ENCODE data around the gene TRDN. TPM values are rescaled to one million over a fixed set of nuclear protein-coding genes. Genes with fewer than 3 reads are reported as not detected.

The TRDN gene
- total RNA-seq, 5 donors from 2014 or later (not counting 1 experiment from before 2014, with no cell fraction given) = not detected

- no peaks in the 10 kb centered on the region for H3K4me1 Mint-ChIP-seq
- CTCF ChIA-PET = interaction anchor here in 1 of 2 donors (0.7 kb wide), 1 partner anchor 677 kb away, joined by 3 read pairs; no protein-coding TSS in a partner anchor
- H3K9me3 Mint-ChIP-seq = peaks cover 0 to 10% (median 0%) of the 10 kb centered on the region in 3 donors
- Histone ChIP-seq H3K9me3 (no peaks in the 10 kb centered on the region), H3K4me3 (ENCODE audit: control insufficient read depth in 1 of 2, extremely low read depth in 1 of 2, low read length in 1 of 2) (no peak overlapping the region), H3K36me3 (ENCODE audit: control insufficient read depth in 2 of 2, extremely low read depth in 1 of 2, insufficient read depth in 1 of 2, low read length in 1 of 2) (no peaks in the 10 kb centered on the region), H3K27me3 (replicated peaks in 1 of 2; ENCODE audit: control insufficient read depth in 2 of 2, extremely low read depth in 1 of 2, insufficient read depth in 2 of 2, low read length in 1 of 2) (no peaks in the 10 kb centered on the region), H3K27ac (ENCODE audit: low read length) (no peak overlapping the region), H3K4me1 (ENCODE audit: control insufficient read depth in 1 of 2, extremely low read depth in 1 of 2, insufficient read depth in 2 of 2, low read length in 2 of 2) (no peaks in the 10 kb centered on the region)
- no peaks in the 10 kb centered on the region for H3K36me3 Mint-ChIP-seq
- H3K27ac Mint-ChIP-seq = no peak overlapping the region
- WGBS (ENCODE audit: insufficient coverage) = no CpG with 5 or more reads among the region's 7 CpGs
- DNase-seq (no peak), ATAC-seq (replicated peaks in 1 of 4) (no peak)
- H3K4me3 Mint-ChIP-seq = no peak overlapping the region
- no peaks in the 10 kb centered on the region for H3K27me3 Mint-ChIP-seq
- POLR2A ChIA-PET = no interaction called here
Measured at GRCh38 chr6:123207967-123208510, 428.7 kb downstream of the TRDN start.

GRCh38 chr6:123203928-123204327 is 432.8 kb downstream of the TRDN start:
- Histone ChIP-seq H3K4me1 (ENCODE audit: control insufficient read depth in 1 of 2, extremely low read depth in 1 of 2, insufficient read depth in 2 of 2, low read length in 2 of 2) (no peaks in the 10 kb centered on the region), H3K9me3 (no peaks in the 10 kb centered on the region), H3K27ac (ENCODE audit: low read length) (no peak overlapping the region), H3K27me3 (replicated peaks in 1 of 2; ENCODE audit: control insufficient read depth in 2 of 2, extremely low read depth in 1 of 2, insufficient read depth in 2 of 2, low read length in 1 of 2) (no peaks in the 10 kb centered on the region), H3K36me3 (ENCODE audit: control insufficient read depth in 2 of 2, extremely low read depth in 1 of 2, insufficient read depth in 1 of 2, low read length in 1 of 2) (no peaks in the 10 kb centered on the region), H3K4me3 (ENCODE audit: control insufficient read depth in 1 of 2, extremely low read depth in 1 of 2, low read length in 1 of 2) (no peak overlapping the region)
- H3K27me3 Mint-ChIP-seq = no peaks in the 10 kb centered on the region
- no CpG with 5 or more reads among the region's 1 CpG for WGBS (ENCODE audit: insufficient coverage)
- no peak overlapping the region for H3K4me3 Mint-ChIP-seq
- peaks cover 0 to 17% (median 14%) of the 10 kb centered on the region in 3 donors for H3K9me3 Mint-ChIP-seq
- H3K4me1 Mint-ChIP-seq = no peaks in the 10 kb centered on the region
- no peak for DNase-seq
- no peak overlapping the region for H3K27ac Mint-ChIP-seq
- H3K36me3 Mint-ChIP-seq = no peaks in the 10 kb centered on the region
- CTCF ChIA-PET = no interaction called here
- POLR2A ChIA-PET = no interaction called here
- ATAC-seq (replicated peaks in 1 of 4) = no peak

GRCh38 chr6:123201869-123202372 is 434.8 kb downstream of the TRDN start:
- Histone ChIP-seq H3K27me3 (replicated peaks in 1 of 2; ENCODE audit: control insufficient read depth in 2 of 2, extremely low read depth in 1 of 2, insufficient read depth in 2 of 2, low read length in 1 of 2) (no peaks in the 10 kb centered on the region), H3K9me3 (no peaks in the 10 kb centered on the region), H3K4me3 (ENCODE audit: control insufficient read depth in 1 of 2, extremely low read depth in 1 of 2, low read length in 1 of 2) (no peak overlapping the region), H3K36me3 (ENCODE audit: control insufficient read depth in 2 of 2, extremely low read depth in 1 of 2, insufficient read depth in 1 of 2, low read length in 1 of 2) (no peaks in the 10 kb centered on the region), H3K27ac (ENCODE audit: low read length) (no peak overlapping the region), H3K4me1 (ENCODE audit: control insufficient read depth in 1 of 2, extremely low read depth in 1 of 2, insufficient read depth in 2 of 2, low read length in 2 of 2) (no peaks in the 10 kb centered on the region)
- Mint-ChIP-seq H3K4me1 (no peaks in the 10 kb centered on the region), H3K9me3 (peaks cover 1 to 18% (median 15%) of the 10 kb centered on the region in 3 donors), H3K4me3 (no peak overlapping the region), H3K36me3 (no peaks in the 10 kb centered on the region), H3K27ac (no peak overlapping the region), H3K27me3 (no peaks in the 10 kb centered on the region)
- no peak for DNase-seq
- ATAC-seq (replicated peaks in 1 of 4) = peak in 1 of 4 experiments; percentile 27
- 94% methylated on average over 11 of the region's 18 CpGs for WGBS (ENCODE audit: insufficient coverage)
- CTCF ChIA-PET = no interaction called here
- POLR2A ChIA-PET = no interaction called here

GRCh38 chr6:123193298-123193697 is 443.5 kb downstream of the TRDN start:
- no peak overlapping the region for H3K27ac ChIP-seq (ENCODE audit: low read length)
- H3K4me3 ChIP-seq (ENCODE audit: control insufficient read depth in 1 of 2, extremely low read depth in 1 of 2, low read length in 1 of 2) = no peak overlapping the region
- Mint-ChIP-seq H3K4me3 (no peak overlapping the region), H3K27me3 (no peaks in the 10 kb centered on the region), H3K27ac (no peak overlapping the region), H3K36me3 (no peaks in the 10 kb centered on the region), H3K4me1 (no peaks in the 10 kb centered on the region), H3K9me3 (peaks cover 0 to 11% (median 5%) of the 10 kb centered on the region in 3 donors)
- DNase-seq (no peak), ATAC-seq (replicated peaks in 1 of 4) (no peak)
- H3K27me3 ChIP-seq (replicated peaks in 1 of 2; ENCODE audit: control insufficient read depth in 2 of 2, extremely low read depth in 1 of 2, insufficient read depth in 2 of 2, low read length in 1 of 2) = no peaks in the 10 kb centered on the region
- no peaks in the 10 kb centered on the region for H3K36me3 ChIP-seq (ENCODE audit: control insufficient read depth in 2 of 2, extremely low read depth in 1 of 2, insufficient read depth in 1 of 2, low read length in 1 of 2)
- ChIA-PET POLR2A (no interaction called here), CTCF (no interaction called here)
- H3K4me1 ChIP-seq (ENCODE audit: control insufficient read depth in 1 of 2, extremely low read depth in 1 of 2, insufficient read depth in 2 of 2, low read length in 2 of 2) = no peaks in the 10 kb centered on the region
- H3K9me3 ChIP-seq = no peaks in the 10 kb centered on the region

DNA sequence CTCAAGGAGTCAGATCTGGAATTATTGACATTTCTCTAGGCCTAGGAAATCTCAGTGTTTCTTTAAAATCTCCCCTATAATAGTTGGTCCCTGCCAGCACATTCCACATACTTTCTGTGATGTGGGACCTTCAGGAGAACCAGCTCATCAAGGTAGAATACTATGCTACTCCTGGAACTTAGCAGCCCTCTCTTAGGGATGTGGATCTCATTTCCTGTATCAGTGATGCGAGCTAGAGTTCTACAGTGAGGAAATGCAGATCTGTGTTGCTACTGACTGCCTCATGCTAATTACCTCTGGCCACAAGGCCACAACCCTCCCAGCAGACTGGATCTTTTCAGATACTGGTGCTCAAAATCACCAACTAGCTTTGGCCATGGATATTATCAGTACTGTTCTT is 446.9 kb downstream of the TRDN start:
- no peaks in the 10 kb centered on the region for H3K36me3 Mint-ChIP-seq

GRCh38 chr6:123182998-123183397 is 453.8 kb downstream of the TRDN start:
- Mint-ChIP-seq H3K27me3 (no peaks in the 10 kb centered on the region), H3K9me3 (peaks cover 7 to 31% (median 26%) of the 10 kb centered on the region in 3 donors), H3K27ac (no peak overlapping the region), H3K4me3 (no peak overlapping the region), H3K36me3 (no peaks in the 10 kb centered on the region), H3K4me1 (no peaks in the 10 kb centered on the region)
- Histone ChIP-seq H3K36me3 (ENCODE audit: control insufficient read depth in 2 of 2, extremely low read depth in 1 of 2, insufficient read depth in 1 of 2, low read length in 1 of 2) (no peaks in the 10 kb centered on the region), H3K4me1 (ENCODE audit: control insufficient read depth in 1 of 2, extremely low read depth in 1 of 2, insufficient read depth in 2 of 2, low read length in 2 of 2) (no peaks in the 10 kb centered on the region), H3K4me3 (ENCODE audit: control insufficient read depth in 1 of 2, extremely low read depth in 1 of 2, low read length in 1 of 2) (no peak overlapping the region), H3K27ac (ENCODE audit: low read length) (no peak overlapping the region), H3K27me3 (replicated peaks in 1 of 2; ENCODE audit: control insufficient read depth in 2 of 2, extremely low read depth in 1 of 2, insufficient read depth in 2 of 2, low read length in 1 of 2) (no peaks in the 10 kb centered on the region), H3K9me3 (no peaks in the 10 kb centered on the region)
- POLR2A ChIA-PET = no interaction called here
- no peak for DNase-seq
- 96% methylated on average over 7 of the region's 7 CpGs for WGBS (ENCODE audit: insufficient coverage)
- CTCF ChIA-PET = no interaction called here
- no peak for ATAC-seq (replicated peaks in 1 of 4)

More for the DNA sequence above, 446.9 kb downstream of the TRDN start:
- no peaks in the 10 kb centered on the region for H3K4me1 ChIP-seq (ENCODE audit: control insufficient read depth in 1 of 2, extremely low read depth in 1 of 2, insufficient read depth in 2 of 2, low read length in 2 of 2)
- no peak for ATAC-seq (replicated peaks in 1 of 4)
- Mint-ChIP-seq H3K9me3 (peaks cover 7 to 19% (median 18%) of the 10 kb centered on the region in 3 donors), H3K27me3 (no peaks in the 10 kb centered on the region), H3K4me3 (no peak overlapping the region), H3K27ac (no peak overlapping the region), H3K4me1 (no peaks in the 10 kb centered on the region)
- no peak overlapping the region for H3K27ac ChIP-seq (ENCODE audit: low read length)
- H3K27me3 ChIP-seq (replicated peaks in 1 of 2; ENCODE audit: control insufficient read depth in 2 of 2, extremely low read depth in 1 of 2, insufficient read depth in 2 of 2, low read length in 1 of 2) = no peaks in the 10 kb centered on the region
- no peak for DNase-seq
- H3K9me3 ChIP-seq = no peaks in the 10 kb centered on the region
- ChIA-PET CTCF (interaction anchor here in 1 of 2 donors (0.5 kb wide), 1 partner anchor 468 kb away, joined by 3 read pairs; no protein-coding TSS in a partner anchor), POLR2A (no interaction called here)
- H3K36me3 ChIP-seq (ENCODE audit: control insufficient read depth in 2 of 2, extremely low read depth in 1 of 2, insufficient read depth in 1 of 2, low read length in 1 of 2) = no peaks in the 10 kb centered on the region
- no CpG with 5 or more reads among the region's 1 CpG for WGBS (ENCODE audit: insufficient coverage)
- no peak overlapping the region for H3K4me3 ChIP-seq (ENCODE audit: control insufficient read depth in 1 of 2, extremely low read depth in 1 of 2, low read length in 1 of 2)

DNA sequence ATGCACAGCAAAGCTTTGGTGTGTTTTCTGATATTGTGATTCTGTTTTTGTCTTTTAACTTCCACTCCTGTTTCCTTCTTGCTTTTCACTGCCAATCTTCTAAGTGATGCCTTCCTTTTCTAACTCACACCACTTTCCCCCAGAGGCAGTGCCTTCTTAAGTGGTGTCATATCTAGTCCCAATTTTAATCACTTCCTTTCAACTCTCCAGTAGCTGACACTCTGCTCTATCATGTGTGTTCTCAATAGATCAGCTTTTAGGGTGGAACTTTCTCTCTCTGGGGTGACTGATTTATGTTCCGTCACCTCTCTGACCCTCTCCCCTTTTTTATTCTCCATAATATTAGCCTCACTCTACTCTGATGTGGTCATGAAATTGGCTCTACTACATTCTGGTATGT is 460.0 kb downstream of the TRDN start:
- ATAC-seq (replicated peaks in 1 of 4) = no peak
- ChIA-PET POLR2A (no interaction called here), CTCF (no interaction called here)
- Mint-ChIP-seq H3K4me3 (no peak overlapping the region), H3K4me1 (no peaks in the 10 kb centered on the region), H3K36me3 (no peaks in the 10 kb centered on the region), H3K27me3 (no peaks in the 10 kb centered on the region), H3K9me3 (peaks cover 2 to 13% (median 7%) of the 10 kb centered on the region in 3 donors), H3K27ac (no peak overlapping the region)
- Histone ChIP-seq H3K36me3 (ENCODE audit: control insufficient read depth in 2 of 2, extremely low read depth in 1 of 2, insufficient read depth in 1 of 2, low read length in 1 of 2) (no peaks in the 10 kb centered on the region), H3K9me3 (no peaks in the 10 kb centered on the region), H3K27me3 (replicated peaks in 1 of 2; ENCODE audit: control insufficient read depth in 2 of 2, extremely low read depth in 1 of 2, insufficient read depth in 2 of 2, low read length in 1 of 2) (no peaks in the 10 kb centered on the region), H3K4me1 (ENCODE audit: control insufficient read depth in 1 of 2, extremely low read depth in 1 of 2, insufficient read depth in 2 of 2, low read length in 2 of 2) (no peaks in the 10 kb centered on the region), H3K27ac (ENCODE audit: low read length) (no peak overlapping the region), H3K4me3 (ENCODE audit: control insufficient read depth in 1 of 2, extremely low read depth in 1 of 2, low read length in 1 of 2) (no peak overlapping the region)
- no peak for DNase-seq
- no CpG with 5 or more reads among the region's 1 CpG for WGBS (ENCODE audit: insufficient coverage)
